Measurements from ENCODE around the gene F9.

- TF ChIP-seq, protein P1, sequence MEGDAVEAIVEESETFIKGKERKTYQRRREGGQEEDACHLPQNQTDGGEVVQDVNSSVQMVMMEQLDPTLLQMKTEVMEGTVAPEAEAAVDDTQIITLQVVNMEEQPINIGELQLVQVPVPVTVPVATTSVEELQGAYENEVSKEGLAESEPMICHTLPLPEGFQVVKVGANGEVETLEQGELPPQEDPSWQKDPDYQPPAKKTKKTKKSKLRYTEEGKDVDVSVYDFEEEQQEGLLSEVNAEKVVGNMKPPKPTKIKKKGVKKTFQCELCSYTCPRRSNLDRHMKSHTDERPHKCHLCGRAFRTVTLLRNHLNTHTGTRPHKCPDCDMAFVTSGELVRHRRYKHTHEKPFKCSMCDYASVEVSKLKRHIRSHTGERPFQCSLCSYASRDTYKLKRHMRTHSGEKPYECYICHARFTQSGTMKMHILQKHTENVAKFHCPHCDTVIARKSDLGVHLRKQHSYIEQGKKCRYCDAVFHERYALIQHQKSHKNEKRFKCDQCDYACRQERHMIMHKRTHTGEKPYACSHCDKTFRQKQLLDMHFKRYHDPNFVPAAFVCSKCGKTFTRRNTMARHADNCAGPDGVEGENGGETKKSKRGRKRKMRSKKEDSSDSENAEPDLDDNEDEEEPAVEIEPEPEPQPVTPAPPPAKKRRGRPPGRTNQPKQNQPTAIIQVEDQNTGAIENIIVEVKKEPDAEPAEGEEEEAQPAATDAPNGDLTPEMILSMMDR (IDR thresholded peaks at IDR 0.05), result no peak
- TF ChIP-seq POLR2AphosphoS5 (IDR thresholded peaks at IDR 0.05), result no peak
- TF ChIP-seq POLR2A (IDR thresholded peaks at IDR 0.05), result no peak
Measured at GRCh38 chrX:139596068-139596467, 65.5 kb downstream of the F9 start.

Measured in upper lobe of left lung (tissue), 4 donors.